HG02973 (cell line): ENCODE measurements around the gene FBXL4.
A peak's percentile ranks its signal among the peaks of the same experiment; 100 is the strongest.

ENCODE experiments used
- ATAC-seq: cut with Tn5 transposase; IDR thresholded peaks from one replicate; pipeline ENCODE4 v1.9.1; 2021; ENCODE audit warnings: moderate library complexity; ENCODE audit not compliant: unreplicated experiment

The FBXL4 gene

GRCh38 chr6:98840385-98840784 is 107.4 kb downstream of the FBXL4 start:
- no peak for ATAC-seq

DNA sequence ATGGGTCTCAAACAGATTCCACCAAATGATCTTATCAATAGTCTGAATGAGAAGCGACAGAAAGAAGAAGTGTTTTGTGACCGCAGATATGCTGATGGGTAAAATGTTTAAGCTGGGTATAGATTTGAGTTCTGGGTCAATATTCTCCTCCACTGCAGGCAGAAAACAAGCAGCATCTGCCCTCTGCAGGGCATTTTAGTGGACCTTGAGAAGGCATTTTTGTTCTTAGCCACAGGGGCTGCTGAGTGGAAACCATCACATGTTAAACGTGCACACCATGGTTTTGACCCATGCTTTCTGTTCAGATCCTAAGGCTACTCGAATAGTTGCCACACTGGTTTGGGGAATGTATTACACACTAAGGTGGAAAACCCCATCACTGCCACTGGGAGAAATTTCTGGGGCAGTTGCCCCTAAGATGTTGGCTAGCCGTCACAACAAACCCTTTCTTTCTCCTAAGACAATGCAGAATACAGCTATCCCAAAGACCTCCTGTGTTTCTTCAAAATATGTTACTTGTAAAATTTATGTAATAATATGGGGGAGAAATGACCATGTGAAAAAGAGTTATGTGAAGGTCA is 107.9 kb downstream of the FBXL4 start:
- ATAC-seq: no peak

DNA sequence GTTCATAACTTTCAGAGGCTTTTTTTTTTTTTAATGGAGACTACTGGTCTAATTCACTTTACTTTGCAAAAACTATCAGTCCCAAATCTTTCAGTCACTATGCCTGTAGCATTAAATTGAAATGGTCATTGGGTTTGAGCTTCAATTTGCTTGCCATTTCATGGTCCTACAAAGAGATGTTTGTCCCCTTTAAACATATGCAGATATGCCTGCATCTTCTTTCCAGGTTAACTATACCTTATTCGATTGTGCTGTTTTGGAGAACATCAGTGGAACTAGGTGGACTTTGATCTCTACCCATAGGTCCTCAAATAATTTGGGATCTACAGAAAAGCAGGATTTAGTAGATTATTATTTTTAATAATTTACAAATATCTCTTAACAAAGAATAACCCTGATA is 108.8 kb downstream of the FBXL4 start:
- ATAC-seq: no peak

DNA sequence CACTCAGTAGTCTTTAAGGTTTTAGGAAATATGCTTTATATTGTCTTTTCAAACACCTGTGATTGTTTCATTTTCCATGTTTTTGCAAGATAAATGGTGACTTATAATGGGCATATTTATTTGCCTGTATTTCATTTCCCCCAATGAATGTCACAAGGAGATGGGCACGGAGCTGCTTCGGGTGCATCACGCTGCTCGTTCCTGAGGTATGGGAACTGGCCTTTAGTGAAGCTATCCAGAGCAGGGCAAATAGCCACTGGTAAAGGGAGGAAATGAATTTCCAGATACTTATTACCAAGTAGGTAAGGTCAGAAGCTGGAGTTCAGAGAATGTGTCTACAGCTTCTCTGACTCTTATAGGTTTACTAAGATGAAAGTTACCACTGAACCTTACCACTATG is 109.7 kb downstream of the FBXL4 start:
- no peak for ATAC-seq

GRCh38 chr6:98836962-98837944 is 110.5 kb downstream of the FBXL4 start:
- ATAC-seq: no peak

DNA sequence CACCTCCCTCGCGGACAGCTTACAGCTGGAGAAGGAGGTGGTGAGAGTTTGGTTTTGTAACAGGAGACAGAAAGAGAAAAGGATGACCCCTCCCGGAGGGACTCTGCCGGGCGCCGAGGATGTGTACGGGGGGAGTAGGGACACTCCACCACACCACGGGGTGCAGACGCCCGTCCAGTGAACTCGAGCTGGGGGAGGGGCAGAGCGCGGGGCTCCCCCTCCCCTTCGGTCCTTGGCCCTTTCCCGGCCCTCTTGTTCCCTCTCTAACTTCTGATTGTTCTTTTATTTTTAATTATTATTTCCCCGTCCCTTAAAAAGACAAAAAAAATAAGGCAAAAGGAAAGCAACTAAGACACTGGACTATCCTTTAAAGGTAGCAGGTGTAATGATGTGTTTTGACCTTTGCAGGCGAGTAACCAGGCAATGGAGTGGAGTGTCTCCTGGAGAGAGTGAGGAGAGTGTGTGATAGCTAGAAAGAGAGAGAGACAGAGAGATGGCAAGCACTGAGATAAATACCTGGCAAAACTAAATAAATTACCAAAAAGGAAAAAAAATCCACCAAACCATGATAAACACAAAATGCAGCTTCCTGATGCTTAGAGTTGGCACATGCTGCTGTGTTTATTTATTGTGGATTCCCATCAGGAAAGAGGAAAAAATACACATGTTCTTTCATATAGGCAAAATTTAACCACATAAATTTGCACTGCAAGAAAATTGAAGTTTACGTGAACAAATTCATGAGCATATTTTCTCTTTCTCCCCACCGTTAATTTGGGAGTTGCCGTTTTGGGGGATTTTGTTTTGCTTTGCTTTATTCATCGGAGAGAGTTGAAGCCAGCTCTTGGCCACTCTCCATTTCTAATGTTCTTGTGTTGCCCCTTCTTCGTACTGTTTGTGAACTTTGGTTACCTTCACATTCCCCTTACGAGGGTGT is 111.5 kb downstream of the FBXL4 start:
- ATAC-seq: no peak

DNA sequence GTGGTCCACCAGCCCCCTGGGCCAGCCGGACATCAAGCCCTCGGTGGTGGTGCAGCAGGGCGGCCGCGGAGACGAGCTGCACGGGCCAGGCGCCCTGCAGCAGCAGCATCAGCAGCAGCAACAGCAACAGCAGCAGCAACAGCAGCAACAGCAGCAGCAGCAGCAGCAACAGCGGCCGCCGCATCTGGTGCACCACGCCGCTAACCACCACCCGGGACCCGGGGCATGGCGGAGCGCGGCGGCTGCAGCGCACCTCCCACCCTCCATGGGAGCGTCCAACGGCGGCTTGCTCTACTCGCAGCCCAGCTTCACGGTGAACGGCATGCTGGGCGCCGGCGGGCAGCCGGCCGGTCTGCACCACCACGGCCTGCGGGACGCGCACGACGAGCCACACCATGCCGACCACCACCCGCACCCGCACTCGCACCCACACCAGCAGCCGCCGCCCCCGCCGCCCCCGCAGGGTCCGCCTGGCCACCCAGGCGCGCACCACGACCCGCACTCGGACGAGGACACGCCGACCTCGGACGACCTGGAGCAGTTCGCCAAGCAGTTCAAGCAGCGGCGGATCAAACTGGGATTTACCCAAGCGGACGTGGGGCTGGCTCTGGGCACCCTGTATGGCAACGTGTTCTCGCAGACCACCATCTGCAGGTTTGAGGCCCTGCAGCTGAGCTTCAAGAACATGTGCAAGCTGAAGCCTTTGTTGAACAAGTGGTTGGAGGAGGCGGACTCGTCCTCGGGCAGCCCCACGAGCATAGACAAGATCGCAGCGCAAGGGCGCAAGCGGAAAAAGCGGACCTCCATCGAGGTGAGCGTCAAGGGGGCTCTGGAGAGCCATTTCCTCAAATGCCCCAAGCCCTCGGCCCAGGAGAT is 112.4 kb downstream of the FBXL4 start:
- no peak for ATAC-seq

DNA sequence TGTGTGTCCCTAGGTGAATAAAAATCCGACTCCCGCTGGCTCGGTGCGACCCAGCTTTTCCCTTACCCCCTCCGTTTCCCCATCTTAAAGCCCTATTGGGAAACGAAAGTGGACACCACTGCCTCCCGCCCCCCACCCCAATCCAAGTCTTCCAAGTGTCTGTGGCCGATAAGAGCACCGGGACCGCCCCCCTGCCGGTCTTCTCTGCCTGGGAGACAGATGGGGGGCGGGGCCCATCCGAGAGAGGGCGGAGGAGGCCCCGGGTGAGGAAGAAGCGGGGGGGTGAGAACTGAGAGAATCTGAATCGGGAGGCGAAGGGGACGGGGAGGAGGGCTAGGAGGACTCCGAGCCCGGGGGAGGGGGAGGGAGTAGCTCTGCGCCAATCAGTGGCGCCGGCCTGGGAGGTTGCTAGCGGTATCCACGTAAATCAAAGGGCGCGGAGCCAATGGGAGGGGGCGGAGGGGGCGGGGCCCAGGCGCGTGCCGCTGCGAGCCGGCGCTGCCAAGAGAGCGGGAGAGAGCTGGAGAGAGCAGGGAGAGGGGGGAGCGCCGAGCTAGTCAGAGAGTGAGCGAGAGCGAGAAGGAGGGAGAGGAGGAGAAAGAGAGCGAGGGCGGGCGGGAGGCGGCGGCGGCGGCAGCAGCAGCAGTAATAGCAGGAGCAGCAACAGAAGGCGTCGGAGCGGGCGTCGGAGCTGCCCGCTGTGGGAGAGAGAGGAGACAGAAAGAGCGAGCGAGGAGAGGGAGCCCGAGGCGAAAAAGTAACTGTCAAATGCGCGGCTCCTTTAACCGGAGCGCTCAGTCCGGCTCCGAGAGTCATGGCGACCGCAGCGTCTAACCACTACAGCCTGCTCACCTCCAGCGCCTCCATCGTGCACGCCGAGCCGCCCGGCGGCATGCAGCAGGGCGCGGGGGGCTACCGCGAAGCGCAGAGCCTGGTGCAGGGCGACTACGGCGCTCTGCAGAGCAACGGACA is 113.4 kb downstream of the FBXL4 start, which contains the start of gene POU3F2:
POU3F2 (plus strand) TSS at position 515 of the 972 bp plus-strand sequence; CDS start at position 815, 300 bp downstream.
- ATAC-seq: peak; percentile 65

- ATAC-seq: peak; percentile 12
Observed at GRCh38 chr6:98833307-98834059, 114.3 kb downstream of the FBXL4 start.

- ATAC-seq: no peak
Observed at GRCh38 chr6:98833057-98833306, 114.8 kb downstream of the FBXL4 start.

- no peak for ATAC-seq
Observed at GRCh38 chr6:98832284-98833056, 115.3 kb downstream of the FBXL4 start.

DNA sequence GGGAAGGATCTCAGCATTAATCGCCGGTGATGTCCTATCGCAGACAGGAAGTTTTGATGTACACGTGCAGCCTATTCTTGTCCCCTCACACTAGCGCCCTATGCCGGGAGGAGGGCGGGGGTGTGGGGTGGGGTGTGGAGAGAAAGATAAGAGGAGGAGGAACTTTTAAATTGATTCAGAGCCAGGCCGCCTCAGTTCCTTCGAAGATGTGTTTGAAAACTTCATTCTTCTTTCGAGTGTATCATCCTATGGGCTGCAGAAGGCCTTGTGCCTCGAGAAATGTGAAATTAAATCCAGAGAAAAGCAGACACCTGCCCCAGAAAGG is 115.8 kb downstream of the FBXL4 start:
- ATAC-seq: no peak

- no peak for ATAC-seq
Observed at GRCh38 chr6:98831057-98831958, 116.4 kb downstream of the FBXL4 start.

DNA sequence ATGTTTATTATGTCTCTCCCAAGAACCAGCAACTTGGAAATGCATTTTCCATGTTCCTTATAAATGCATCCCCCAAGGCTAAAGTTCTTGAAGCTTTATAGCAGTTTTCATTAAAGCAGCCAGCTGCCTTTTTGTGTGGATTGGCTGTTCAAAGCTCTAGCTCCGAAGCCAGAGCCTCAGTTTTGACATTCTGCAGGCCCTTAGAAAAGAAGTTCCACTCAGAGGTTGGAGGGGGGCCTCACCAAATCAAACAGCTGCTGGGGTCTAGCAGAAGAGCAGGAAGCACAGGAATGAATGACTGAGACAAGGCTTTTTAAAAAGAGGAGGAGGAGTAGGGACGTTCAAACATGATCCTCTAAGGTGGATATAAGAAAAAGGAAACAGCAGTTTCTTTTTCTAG is 117.6 kb downstream of the FBXL4 start:
- no peak for ATAC-seq

DNA sequence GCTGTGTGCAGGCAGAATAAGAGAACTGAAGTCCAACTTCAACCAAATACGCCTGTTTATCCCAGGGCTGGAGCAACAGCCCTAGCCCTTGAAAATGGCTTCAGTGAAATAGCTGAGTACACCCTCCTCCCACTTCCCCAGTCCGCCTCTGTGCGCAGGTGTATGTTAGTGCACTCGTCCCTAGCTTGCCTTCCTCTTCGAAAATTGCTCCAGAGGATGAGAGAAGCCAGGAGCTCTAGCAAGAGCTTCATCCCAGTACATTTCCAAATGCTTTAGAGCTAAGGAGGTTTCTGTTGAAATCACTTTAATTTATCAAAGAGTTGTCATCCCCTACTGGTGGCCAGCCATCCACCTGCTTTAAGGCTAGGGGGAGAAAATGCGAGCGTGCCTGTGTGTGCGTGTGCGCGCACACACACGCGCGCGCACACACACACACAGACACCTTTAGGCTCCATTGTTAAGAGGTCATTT is 118.8 kb downstream of the FBXL4 start:
- ATAC-seq: no peak

GRCh38 chr6:98828211-98828788 is 119.4 kb downstream of the FBXL4 start:
- no peak for ATAC-seq
